MM.1S (cell line): ENCODE data around the gene REC8.

Experiments
- DNase-seq: peaks from one replicate; pipeline ENCODE4 v3.0.0-alpha.2; 2015
- H2AFZ ChIP-seq: fragments of 300-600 bp; sonication (generic); 2 replicates; pipeline ENCODE4 v1.6.0; 2016; ENCODE audit warnings: antibody characterized with exemption, low read length
- H3F3A ChIP-seq: fragments of 300-600 bp; sonication (generic); 2 replicates; pipeline ENCODE4 v1.6.1; 2016; ENCODE audit warnings: mild to moderate bottlenecking, antibody characterized with exemption, low read length, moderate library complexity, mixed read lengths; ENCODE audit not compliant: insufficient read depth
- H3K27ac ChIP-seq: fragments of 300-600 bp; sonication (generic); 2 replicates; pipeline ENCODE4 v1.5.1; 2016; ENCODE audit warnings: mild to moderate bottlenecking, low read length
- H3K27me3 ChIP-seq: fragments of 300-600 bp; sonication (generic); replicated peaks from 2 replicates; pipeline ENCODE4 v1.6.0; 2016; ENCODE audit warnings: low read length; ENCODE audit not compliant: insufficient read depth
- H3K36me3 ChIP-seq: fragments of 300-600 bp; sonication (generic); replicated peaks from 2 replicates; pipeline ENCODE4 v1.6.1; 2016; ENCODE audit warnings: mild to moderate bottlenecking, low read length, mixed read lengths; ENCODE audit not compliant: insufficient read depth
- H3K4me1 ChIP-seq: fragments of 300-600 bp; sonication (generic); 2 replicates; pipeline ENCODE4 v1.6.1; 2016; ENCODE audit warnings: low read length, mixed read lengths
- H3K4me2 ChIP-seq: fragments of 300-600 bp; sonication (generic); 2 replicates; pipeline ENCODE4 v1.6.0; 2016; ENCODE audit warnings: low read depth, low read length
- H3K4me3 ChIP-seq: fragments of 300-600 bp; sonication (generic); 2 replicates; pipeline ENCODE4 v1.5.1; 2016; ENCODE audit warnings: low read length, mixed read lengths
- H3K79me2 ChIP-seq: fragments of 300-600 bp; sonication (generic); 2 replicates; pipeline ENCODE4 v1.6.1; 2016; ENCODE audit warnings: mixed run types, low read length, mixed read lengths
- H3K9ac ChIP-seq: fragments of 300-600 bp; sonication (generic); 2 replicates; pipeline ENCODE4 v1.6.1; 2016; ENCODE audit warnings: low read length, mixed read lengths
- H3K9me2 ChIP-seq: fragments of 300-600 bp; sonication (generic); replicated peaks from 2 replicates; pipeline ENCODE4 v1.6.1; 2016; ENCODE audit warnings: mild to moderate bottlenecking, low read length, mixed read lengths; ENCODE audit not compliant: insufficient read depth
- H3K9me3 ChIP-seq: fragments of 300-600 bp; sonication (generic); replicated peaks from 2 replicates; pipeline ENCODE4 v1.6.1; 2016; ENCODE audit warnings: mild to moderate bottlenecking, low read length, mixed read lengths; ENCODE audit not compliant: insufficient read depth
- H4K20me1 ChIP-seq: fragments of 300-600 bp; sonication (generic); 2 replicates; pipeline ENCODE4 v1.6.1; 2016; ENCODE audit warnings: mild to moderate bottlenecking, low read length, moderate library complexity, mixed read lengths; ENCODE audit not compliant: insufficient read depth
- EZH2 ChIP-seq: fragments of 300-600 bp; sonication (generic); optimal IDR thresholded peaks from 2 replicates; pipeline ENCODE3; 2017; ENCODE audit warnings: low read depth, mild to moderate bottlenecking, antibody characterized with exemption, low read length, mixed read lengths
- EZH2phosphoT487 ChIP-seq: fragments of 300-600 bp; sonication (generic); IDR thresholded peaks from 2 replicates; pipeline ENCODE4 v1.6.1; 2018; ENCODE audit warnings: antibody characterized with exemption, low read length
- TF ChIP-seq, protein P1 (sequence below): fragments of 300-600 bp; sonication (generic); IDR thresholded peaks from 2 replicates; pipeline ENCODE4 v1.5.1; 2016; ENCODE audit warnings: antibody characterized with exemption, low read length, mixed read lengths

Gene REC8, protein sequence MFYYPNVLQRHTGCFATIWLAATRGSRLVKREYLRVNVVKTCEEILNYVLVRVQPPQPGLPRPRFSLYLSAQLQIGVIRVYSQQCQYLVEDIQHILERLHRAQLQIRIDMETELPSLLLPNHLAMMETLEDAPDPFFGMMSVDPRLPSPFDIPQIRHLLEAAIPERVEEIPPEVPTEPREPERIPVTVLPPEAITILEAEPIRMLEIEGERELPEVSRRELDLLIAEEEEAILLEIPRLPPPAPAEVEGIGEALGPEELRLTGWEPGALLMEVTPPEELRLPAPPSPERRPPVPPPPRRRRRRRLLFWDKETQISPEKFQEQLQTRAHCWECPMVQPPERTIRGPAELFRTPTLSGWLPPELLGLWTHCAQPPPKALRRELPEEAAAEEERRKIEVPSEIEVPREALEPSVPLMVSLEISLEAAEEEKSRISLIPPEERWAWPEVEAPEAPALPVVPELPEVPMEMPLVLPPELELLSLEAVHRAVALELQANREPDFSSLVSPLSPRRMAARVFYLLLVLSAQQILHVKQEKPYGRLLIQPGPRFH

DNA sequence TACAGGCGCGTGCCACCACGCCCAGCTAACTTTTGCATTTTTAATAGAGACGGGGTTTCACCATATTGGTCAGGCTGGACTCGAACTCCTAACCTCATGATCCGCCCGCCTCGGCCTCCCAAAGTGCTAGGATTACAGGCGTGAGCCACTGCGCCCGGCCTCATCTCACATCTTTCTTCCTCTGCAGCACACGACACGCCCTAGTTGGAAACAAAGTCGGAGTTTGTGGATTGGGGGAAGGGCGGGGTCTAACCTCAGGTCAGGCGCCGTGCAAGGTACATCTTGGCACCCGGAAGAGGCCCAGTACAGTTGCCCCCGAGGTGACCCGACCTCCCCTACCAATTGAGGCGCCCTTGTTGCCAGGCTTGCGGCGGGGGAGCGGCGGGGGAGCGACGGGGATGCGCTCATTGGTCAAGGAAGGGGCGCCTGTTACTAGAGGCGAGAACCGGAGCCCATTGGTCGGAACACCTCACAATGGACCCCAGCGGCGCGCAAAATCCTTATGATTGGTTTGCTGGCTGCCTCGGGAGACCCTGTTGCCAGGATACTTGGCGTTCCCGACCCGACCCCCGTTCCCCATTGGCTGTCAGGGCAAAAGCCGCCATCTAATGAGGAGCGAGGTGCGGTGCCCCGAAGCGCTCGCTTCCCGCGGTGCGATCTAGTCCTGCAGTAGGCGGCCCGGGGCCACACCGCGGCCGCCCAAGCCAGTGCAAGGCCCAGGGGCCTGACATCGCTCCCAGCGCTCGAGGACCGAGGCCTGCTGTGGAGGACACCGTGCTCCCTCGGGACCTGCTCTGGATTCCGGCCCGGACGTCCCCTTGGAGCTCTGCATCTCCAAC is at the start of gene REC8:
REC8 (plus strand) TSS at position 659 of the 839 bp plus-strand sequence. CDS start 473 bp downstream, outside the sequence.
- no peak for DNase-seq
- H3F3A ChIP-seq: no peaks in the 10 kb centered on the region
- no peaks in the 10 kb centered on the region for H3K36me3 ChIP-seq
- no peaks in the 10 kb centered on the region for H4K20me1 ChIP-seq
- no peaks in the 10 kb centered on the region for H3K4me1 ChIP-seq
- no peaks in the 10 kb centered on the region for H3K27me3 ChIP-seq
- H3K79me2 ChIP-seq: no peaks in the 10 kb centered on the region
- no peak within 1 kb of the TSS for H2AFZ ChIP-seq
- no peak within 1 kb of the TSS for H3K27ac ChIP-seq
- no peak within 1 kb of the TSS for H3K4me2 ChIP-seq
- TF ChIP-seq EZH2 (no peak), EZH2phosphoT487 (no peak)
- TF ChIP-seq, protein P1, sequence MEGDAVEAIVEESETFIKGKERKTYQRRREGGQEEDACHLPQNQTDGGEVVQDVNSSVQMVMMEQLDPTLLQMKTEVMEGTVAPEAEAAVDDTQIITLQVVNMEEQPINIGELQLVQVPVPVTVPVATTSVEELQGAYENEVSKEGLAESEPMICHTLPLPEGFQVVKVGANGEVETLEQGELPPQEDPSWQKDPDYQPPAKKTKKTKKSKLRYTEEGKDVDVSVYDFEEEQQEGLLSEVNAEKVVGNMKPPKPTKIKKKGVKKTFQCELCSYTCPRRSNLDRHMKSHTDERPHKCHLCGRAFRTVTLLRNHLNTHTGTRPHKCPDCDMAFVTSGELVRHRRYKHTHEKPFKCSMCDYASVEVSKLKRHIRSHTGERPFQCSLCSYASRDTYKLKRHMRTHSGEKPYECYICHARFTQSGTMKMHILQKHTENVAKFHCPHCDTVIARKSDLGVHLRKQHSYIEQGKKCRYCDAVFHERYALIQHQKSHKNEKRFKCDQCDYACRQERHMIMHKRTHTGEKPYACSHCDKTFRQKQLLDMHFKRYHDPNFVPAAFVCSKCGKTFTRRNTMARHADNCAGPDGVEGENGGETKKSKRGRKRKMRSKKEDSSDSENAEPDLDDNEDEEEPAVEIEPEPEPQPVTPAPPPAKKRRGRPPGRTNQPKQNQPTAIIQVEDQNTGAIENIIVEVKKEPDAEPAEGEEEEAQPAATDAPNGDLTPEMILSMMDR: no peak
- no peaks in the 10 kb centered on the region for H3K9me2 ChIP-seq
- H3K4me3 ChIP-seq: no peak within 1 kb of the TSS
- no peak within 1 kb of the TSS for H3K9ac ChIP-seq
- H3K9me3 ChIP-seq: no peaks in the 10 kb centered on the region

DNA sequence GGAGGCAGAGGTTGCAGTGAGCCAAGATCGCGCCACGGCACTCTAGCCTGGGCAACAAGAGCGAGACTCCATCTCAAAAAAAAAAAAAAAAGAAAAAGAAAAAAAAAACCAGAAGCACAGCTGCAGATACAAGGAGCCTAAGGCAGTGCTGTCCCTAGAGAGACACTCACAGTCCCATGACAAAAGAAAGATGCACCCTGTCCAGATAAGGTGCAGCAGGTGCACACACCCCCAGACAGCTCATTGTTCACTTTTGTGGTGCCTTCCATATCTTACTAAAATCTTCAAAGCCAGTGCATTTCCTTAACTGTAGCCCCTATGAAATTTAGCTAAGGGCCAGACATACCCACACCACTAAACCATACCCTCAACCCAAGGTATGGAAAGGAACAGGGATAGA is 49.5 kb upstream of the REC8 start:
- H4K20me1 ChIP-seq: no peaks in the 10 kb centered on the region
- no peak for DNase-seq
- no peaks in the 10 kb centered on the region for H3K27me3 ChIP-seq
- H3K9me2 ChIP-seq: no peaks in the 10 kb centered on the region
- no peak overlapping the region for H2AFZ ChIP-seq
- H3K4me1 ChIP-seq: no peaks in the 10 kb centered on the region
- no peak overlapping the region for H3K27ac ChIP-seq
- no peaks in the 10 kb centered on the region for H3F3A ChIP-seq
- H3K9me3 ChIP-seq: no peaks in the 10 kb centered on the region
- H3K4me2 ChIP-seq: no peak overlapping the region
- H3K36me3 ChIP-seq: no peaks in the 10 kb centered on the region
- H3K79me2 ChIP-seq: no peaks in the 10 kb centered on the region
- TF ChIP-seq EZH2 (no peak), EZH2phosphoT487 (no peak)
- TF ChIP-seq, protein P1: no peak
- no peak overlapping the region for H3K9ac ChIP-seq
- H3K4me3 ChIP-seq: no peak overlapping the region

DNA sequence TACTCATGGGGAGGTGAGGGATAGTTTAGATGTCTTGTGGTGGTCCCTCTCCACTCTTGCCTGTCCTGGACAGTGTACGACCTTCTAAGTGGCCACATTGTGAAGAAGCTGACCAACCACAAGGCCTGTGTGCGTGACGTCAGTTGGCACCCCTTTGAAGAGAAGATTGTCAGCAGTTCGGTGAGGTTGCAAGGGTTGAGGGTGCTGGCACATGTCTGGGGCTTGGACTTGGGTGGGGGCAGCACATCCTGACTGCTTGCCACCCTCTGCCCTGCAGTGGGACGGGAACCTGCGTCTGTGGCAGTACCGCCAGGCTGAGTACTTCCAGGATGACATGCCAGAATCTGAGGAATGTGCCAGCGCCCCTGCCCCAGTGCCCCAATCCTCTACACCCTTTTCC is 49.0 kb upstream of the REC8 start:
- TF ChIP-seq EZH2phosphoT487 (no peak), EZH2 (no peak)
- TF ChIP-seq, protein P1: no peak
- Histone ChIP-seq H3F3A (no peaks in the 10 kb centered on the region), H4K20me1 (no peaks in the 10 kb centered on the region), H3K79me2 (no peaks in the 10 kb centered on the region), H3K4me1 (no peaks in the 10 kb centered on the region), H3K4me2 (no peak overlapping the region), H3K9me3 (no peaks in the 10 kb centered on the region), H3K9me2 (no peaks in the 10 kb centered on the region), H3K27me3 (no peaks in the 10 kb centered on the region), H3K4me3 (no peak overlapping the region), H3K36me3 (no peaks in the 10 kb centered on the region), H3K27ac (no peak overlapping the region), H3K9ac (no peak overlapping the region), H2AFZ (no peak overlapping the region)
- DNase-seq: no peak
